ENCODE measurements around the gene FCGR3A.

The FCGR3A gene

GRCh38 chr1:161499099-161500039 is 50.2 kb downstream of the FCGR3A start:
- DNase-seq = no peak

GRCh38 chr1:161498646-161499045 is 51.0 kb downstream of the FCGR3A start:
- no peak for DNase-seq

- DNase-seq = no peak
Observed at GRCh38 chr1:161497961-161498360, 51.7 kb downstream of the FCGR3A start.

- no peak for DNase-seq
Observed at GRCh38 chr1:161495490-161495889, 54.1 kb downstream of the FCGR3A start.

GRCh38 chr1:161494091-161494735 is 55.4 kb downstream of the FCGR3A start:
- DNase-seq = no peak

- DNase-seq = no peak
Observed at GRCh38 chr1:161492827-161493226, 56.8 kb downstream of the FCGR3A start.
